Tongue (tissue), 2 donors: Measurements from ENCODE around the gene POLR3GL. TPM values are rescaled to one million over a fixed set of nuclear protein-coding genes. Genes with fewer than 3 reads are reported as not detected.

Experiments used
- DNase-seq: peaks from one replicate; pipeline ENCODE4 v3.0.0-alpha.2; 2015
- total RNA-seq: library from RNA; depleted of rRNA; stranded (reverse); fragments of >200 nt; gene quantifications from one replicate; pipeline ENCODE4 v1.2.3, GENCODE V29; 2014

Gene POLR3GL
- total RNA-seq, 1 donor from 2014 or later = 20.1 TPM

DNA sequence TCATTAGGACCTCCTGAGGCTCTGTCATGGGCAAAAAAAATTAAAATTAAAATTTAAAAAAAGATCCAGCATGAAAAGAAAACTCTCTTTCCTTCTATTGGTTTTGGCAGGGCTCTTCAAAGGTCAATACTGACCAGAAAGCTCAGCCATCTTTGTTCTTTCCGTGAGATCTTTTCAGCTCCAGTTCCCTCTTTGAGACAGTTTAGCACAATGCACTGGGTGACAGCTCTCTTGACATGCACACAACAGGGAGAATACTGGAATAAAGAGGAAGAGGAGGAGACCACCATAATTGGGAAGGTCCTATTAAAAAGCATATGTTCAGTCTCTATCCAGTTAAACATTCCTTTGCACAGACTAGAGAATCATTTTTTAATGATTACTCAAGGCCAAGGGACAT, 13.0 kb upstream of the POLR3GL start:
- DNase-seq = no peak

- DNase-seq = no peak
Observed at GRCh38 chr1:145952903-145953302, 11.6 kb upstream of the POLR3GL start.

- no peak for DNase-seq
Observed at GRCh38 chr1:145953861-145954260, 10.6 kb upstream of the POLR3GL start.

- peak; percentile 26 for DNase-seq
Observed at GRCh38 chr1:145955436-145955835, 9.1 kb upstream of the POLR3GL start.

GRCh38 chr1:145956361-145956760, 8.1 kb upstream of the POLR3GL start:
- DNase-seq = no peak

- peak; percentile 79 for DNase-seq
Observed at GRCh38 chr1:145956781-145957442, 7.6 kb upstream of the POLR3GL start.

- DNase-seq = peak; percentile 98
Observed at GRCh38 chr1:145957443-145958319, 6.8 kb upstream of the POLR3GL start, which contains the start of gene LIX1L. TSS of gene LIX1L (minus strand) at chr1:145958017. CDS start at chr1:145957927, 90 bp downstream.

DNA sequence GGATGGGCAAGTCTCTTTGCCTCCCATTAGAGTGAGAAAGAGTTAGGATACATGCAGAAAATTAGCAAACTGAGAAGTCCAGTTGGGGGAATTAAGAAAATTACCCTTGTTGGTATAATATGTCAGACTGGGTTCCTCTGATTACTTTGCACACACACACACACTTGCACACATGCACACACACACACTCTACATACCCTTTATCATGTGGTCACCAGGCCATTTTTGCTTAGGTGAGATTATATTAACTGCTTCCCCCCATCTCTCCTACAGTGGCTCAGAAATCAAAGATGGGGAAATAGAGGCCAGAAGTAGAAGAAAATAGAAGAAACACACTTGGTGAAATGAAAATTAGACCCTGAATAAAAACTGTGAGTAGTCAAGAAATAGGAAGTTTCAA, 5.8 kb upstream of the POLR3GL start:
- no peak for DNase-seq

- no peak for DNase-seq
Observed at GRCh38 chr1:145959333-145959732, 5.2 kb upstream of the POLR3GL start.

DNA sequence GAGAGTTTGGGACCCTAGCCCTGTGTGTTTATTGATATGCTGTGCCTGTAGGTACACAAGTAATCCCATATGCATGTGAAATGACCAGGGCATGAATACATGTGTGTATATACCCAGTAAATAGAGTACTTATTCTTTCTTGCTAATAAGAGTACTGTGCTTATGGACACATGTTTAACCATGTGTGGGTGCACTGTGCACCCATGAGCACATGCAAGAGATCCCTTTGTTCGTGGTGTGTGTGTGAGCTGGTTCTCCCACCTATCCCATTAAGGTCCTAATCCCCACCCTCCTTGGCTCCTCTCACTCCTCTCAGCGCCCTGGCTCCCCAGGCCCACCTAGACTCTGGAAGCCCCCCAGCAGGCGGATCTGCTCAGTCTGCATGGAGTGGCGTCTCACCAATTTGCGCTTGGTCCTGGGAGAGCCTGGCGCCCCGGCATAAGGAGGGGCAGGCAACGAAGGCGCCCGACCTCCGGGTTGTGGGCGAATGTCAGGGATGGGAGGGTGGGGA, 4.5 kb upstream of the POLR3GL start:
- no peak for DNase-seq

GRCh38 chr1:145960468-145961108, 3.9 kb upstream of the POLR3GL start:
- DNase-seq = peak; percentile 85

DNA sequence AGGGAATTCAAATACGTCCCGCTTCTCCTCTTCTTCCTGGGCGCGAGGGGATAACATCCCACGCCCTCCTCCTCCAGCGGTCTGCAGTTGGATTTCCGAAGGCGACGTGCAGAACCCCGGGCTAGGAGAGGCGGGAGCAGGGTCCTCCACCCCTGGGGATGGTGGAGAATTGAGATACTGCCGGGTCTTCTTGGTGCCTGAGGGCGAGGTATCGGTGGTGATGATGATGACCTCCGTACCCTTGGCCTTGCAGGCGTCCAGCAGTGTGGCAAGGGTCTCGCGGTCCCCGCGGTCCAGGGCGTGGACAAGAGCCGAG, 3.4 kb upstream of the POLR3GL start:
- DNase-seq = no peak

- peak; percentile 40 for DNase-seq
Observed at GRCh38 chr1:145961425-145962156, 2.9 kb upstream of the POLR3GL start.

DNA sequence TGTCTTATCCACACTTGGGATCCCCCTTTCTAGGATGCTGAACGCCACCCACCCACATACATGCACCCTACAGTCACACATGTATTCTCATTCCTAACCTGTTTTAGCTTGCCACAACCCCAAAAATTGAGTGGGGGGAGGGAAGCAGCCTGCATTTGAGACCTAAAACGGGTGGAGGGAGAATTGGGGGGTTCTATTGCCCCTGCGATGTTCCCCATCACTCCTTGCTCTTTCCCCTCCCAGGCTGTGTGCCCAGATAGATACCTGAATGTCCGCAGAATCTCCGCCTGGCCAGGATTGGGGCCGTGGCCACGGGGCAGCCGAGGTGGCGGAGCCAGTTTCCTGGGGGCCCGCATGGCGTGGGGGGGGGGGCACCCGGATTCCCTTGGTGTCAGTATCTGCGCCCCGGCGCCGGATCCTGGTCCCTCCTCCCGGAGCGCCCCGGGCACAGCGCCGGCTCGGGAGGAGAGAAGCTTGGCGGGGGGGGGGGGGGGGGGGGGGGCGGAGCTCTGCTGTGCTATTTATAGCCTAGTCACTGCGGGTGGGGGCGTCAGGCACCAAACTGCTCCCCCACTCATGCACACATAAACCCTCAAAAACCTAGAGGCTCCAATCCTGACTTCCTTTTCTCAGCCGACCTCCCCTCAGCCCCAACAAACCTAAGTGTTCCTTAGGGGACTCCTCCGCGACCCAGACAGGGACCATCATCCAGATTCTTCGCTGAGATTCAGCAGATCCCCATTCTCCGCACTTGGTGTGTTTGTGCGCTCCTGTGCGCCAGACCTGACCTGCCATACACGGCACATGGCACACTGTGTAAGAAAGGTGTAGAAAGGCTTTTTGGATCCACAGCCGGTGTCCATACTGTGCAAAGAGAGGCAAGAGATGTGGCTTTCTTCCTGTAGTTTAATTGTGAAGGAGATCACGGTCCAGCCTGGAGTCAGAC, 2.1 kb upstream of the POLR3GL start:
- peak; percentile 54 for DNase-seq

DNA sequence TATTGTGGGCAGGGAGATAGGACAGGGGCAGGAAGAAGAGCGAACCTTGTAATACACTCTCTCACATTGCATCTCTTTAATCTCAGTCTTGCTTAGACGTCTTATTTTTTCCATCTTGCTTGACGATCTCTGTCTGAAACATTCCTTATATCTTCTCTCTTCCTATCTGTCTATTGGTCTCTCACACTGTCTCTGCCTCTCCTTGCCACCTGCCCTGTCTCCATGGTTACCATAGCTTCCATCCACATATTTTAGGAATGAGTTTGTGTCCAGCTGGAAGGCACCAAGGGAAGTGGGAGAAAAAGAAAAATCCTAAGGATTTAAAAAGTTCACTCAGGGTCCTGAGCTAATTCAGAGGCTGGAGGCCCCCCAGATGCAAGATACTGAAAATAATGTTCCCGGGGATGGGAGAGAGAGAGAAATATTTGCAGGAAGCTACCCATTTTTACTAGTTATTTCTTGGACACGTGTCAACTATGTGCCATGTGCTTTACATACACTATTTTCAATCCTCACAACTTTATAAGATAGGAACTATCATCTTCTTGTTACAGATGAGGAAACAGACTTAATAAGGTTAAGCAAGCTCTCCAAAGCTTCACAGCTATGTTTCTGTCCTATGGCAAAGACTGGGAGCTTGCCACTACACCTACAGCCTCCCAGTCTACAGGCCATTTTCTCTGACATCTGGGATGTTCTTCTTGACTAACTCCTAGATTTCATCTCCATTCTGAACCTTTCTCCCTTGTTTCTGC, 1.0 kb upstream of the POLR3GL start:
- DNase-seq = peak; percentile 16

- no peak for DNase-seq
Observed at GRCh38 chr1:145965119-145965744, 742 bp downstream of the POLR3GL start.

- DNase-seq = no peak
Observed at GRCh38 chr1:145967288-145967687, 2.8 kb downstream of the POLR3GL start.

- no peak for DNase-seq
Observed at GRCh38 chr1:145972580-145972979, 8.1 kb downstream of the POLR3GL start.

DNA sequence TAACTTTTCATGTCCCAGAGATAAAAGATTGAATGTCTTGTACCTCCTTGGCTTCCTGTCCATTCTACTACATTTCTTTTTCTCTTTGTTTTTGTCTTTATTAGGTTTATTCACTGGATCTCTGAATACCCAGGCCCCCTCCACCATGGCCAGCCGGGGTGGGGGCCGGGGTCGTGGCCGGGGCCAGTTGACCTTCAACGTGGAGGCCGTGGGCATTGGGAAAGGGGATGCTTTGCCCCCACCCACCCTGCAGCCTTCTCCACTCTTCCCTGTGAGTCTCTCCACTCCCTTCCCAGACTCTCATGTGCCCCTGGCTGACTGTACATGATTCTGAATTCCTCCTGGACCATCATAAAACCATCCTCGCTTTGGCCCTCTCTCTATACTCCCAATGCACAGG, 10.2 kb downstream of the POLR3GL start:
- no peak for DNase-seq

GRCh38 chr1:145975216-145975615, 10.7 kb downstream of the POLR3GL start:
- DNase-seq = peak; percentile 50
